Measurements from ENCODE around the gene NT5C2.

The NT5C2 gene

DNA sequence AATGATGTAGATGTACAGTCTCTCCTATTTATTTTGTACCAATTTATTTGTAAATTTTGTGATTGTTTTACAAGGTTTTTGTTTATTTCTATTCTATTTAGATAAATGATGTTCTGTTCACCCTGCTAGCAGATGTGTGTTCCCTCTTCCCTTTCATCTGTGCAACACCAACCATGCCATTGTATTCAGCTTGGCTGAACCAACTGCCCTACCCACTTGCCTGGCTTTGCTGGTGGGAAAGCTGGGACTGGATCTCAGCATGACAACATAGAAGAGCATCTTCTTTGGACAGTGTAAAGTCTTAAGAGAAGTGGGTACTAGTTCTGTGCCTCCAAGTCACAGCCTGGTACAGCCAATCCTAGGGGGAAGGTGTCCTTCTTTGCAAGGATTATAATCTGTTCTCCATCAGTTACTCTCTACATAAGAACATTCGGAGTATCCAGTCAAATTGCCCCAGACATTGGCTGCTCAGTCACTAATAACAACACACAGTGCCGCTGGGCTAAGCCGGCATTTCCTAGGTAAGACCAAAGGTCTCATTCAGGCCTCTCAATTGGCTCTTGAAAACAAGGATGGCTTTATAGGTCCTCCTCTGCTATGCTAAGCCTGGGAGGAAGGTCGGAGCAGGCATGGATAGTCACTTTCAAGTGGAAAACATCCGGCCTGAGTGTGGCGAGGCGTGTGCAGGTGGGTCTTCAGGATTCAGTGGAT lies 109.7 kb downstream of the NT5C2 start:
- Mint-ChIP-seq H3K27ac (peak overlapping the region; percentile 52), H3K9me3 (no peaks in the 10 kb centered on the region), H3K4me1 (ENCODE audit: low read depth) (no peaks in the 10 kb centered on the region), H3K27me3 (no peaks in the 10 kb centered on the region), H3K4me3 (no peak overlapping the region), H3K36me3 (ENCODE audit: low read depth) (peaks cover 41% of the 10 kb centered on the region)
- DNase-seq, result no peak

DNA sequence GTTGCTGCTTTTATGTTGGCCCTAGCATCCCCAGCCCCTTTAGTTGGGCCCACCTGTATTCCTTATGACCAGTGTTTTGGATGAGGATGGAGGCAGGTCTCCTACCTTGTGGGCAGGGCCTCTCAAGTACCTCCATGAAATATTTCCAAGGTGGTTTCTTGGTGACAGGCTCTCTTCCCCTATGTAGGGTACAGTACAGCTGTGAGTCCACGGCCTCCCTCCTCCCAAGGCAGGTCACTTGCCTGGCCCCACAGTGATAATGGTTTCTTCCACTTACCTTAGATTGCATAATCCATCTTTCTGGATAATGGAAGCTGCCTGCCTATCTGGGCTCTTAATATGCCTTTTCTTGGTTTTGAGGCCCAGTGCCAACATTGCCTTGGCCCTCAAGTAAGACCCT lies 110.4 kb downstream of the NT5C2 start:
- Mint-ChIP-seq H3K4me3 (no peak overlapping the region), H3K4me1 (ENCODE audit: low read depth) (no peaks in the 10 kb centered on the region), H3K27me3 (no peaks in the 10 kb centered on the region), H3K9me3 (no peaks in the 10 kb centered on the region), H3K36me3 (ENCODE audit: low read depth) (peaks cover 37% of the 10 kb centered on the region), H3K27ac (no peak overlapping the region)
- no peak for DNase-seq

DNA sequence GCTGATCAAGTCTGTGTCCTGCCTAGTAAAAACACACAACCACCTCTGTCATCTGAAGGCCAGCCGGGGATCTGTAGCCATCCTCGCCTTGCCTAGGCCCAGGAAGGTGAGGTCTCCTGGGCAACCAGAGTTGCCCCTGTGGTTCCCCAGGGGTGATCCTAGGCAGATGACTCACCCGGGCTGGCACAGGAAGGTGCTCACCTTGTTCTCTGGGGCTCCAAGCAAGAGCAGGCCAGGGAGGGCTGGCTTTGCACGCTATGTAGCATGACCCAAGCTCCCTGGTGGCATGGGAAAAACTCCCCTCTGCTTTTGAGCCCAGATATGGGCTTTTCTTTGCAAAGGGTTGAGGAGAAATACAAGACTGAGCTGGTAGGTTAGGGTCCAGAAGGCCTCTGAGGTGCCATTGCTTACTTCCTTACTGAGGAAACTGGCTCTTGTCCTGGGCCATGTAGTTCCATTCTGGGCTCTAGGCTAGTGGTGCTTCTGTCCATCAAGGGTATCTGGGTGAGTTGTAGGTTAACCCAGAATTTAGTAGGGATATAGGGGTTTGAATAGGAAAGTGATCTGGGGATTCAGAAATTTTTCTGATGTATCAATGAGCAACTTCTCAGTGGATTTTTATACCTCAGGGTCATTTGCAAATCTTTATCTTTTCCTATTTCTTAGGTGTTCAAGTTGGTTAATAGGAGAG lies 112.0 kb downstream of the NT5C2 start:
- no peak for DNase-seq
- Mint-ChIP-seq H3K9me3 (no peaks in the 10 kb centered on the region), H3K27me3 (no peaks in the 10 kb centered on the region), H3K4me1 (ENCODE audit: low read depth) (no peaks in the 10 kb centered on the region), H3K36me3 (ENCODE audit: low read depth) (peaks cover 37% of the 10 kb centered on the region), H3K4me3 (no peak overlapping the region), H3K27ac (peak overlapping the region; percentile 3)

DNA sequence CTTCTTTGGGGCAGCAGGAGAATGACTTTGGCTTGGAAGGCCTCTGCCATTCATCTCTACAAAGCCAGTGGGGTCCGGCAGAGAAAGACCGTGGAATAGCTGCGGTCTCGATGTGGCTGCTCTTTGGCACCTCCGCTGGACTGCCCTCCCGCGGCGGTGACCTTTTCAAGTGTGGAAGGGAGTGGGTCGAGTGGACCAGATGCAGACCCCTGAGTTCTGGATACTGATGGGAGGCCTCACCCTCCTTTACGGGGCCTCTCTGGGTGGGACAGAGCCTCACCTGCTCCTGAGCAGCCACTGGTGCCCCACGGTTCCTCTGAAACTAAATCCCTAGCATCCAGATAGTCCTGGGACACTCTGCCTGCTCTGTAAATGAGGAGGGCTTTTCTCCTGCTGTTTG lies 113.1 kb downstream of the NT5C2 start:
- no peaks in the 10 kb centered on the region for H3K27me3 Mint-ChIP-seq
- H3K9me3 Mint-ChIP-seq, result no peaks in the 10 kb centered on the region
- peaks cover 28% of the 10 kb centered on the region for H3K36me3 Mint-ChIP-seq (ENCODE audit: low read depth)

DNA sequence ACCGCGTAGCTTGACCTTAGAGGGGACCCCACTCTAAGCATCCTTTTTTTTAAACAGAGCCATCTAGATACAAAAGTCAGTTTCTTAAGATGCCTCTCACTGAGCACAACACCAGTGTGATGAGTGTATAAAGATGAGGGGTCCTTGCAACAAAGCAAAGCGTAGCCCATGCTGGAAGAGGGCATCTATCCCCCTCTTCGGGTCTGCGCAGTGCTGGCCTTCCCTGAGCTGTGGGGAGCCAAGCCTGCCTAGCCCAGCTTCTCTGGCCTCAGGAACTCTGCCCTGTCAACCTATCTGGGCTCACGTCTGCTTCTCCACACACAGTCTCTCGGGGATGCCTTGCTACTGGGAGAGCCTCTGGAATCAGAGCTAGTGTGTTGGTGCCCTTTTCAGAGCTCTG lies 114.0 kb downstream of the NT5C2 start:
- no peaks in the 10 kb centered on the region for H3K9me3 Mint-ChIP-seq
- no peaks in the 10 kb centered on the region for H3K4me1 Mint-ChIP-seq (ENCODE audit: low read depth)
- peaks cover 26% of the 10 kb centered on the region for H3K36me3 Mint-ChIP-seq (ENCODE audit: low read depth)
- H3K27me3 Mint-ChIP-seq, result no peaks in the 10 kb centered on the region
- H3K4me3 Mint-ChIP-seq, result no peak overlapping the region
- no peak for DNase-seq
- H3K27ac Mint-ChIP-seq, result no peak overlapping the region

More for the DNA sequence above, 113.1 kb downstream of the NT5C2 start:
- H3K4me3 Mint-ChIP-seq, result no peak overlapping the region
- DNase-seq, result no peak
- H3K27ac Mint-ChIP-seq, result no peak overlapping the region
- no peaks in the 10 kb centered on the region for H3K4me1 Mint-ChIP-seq (ENCODE audit: low read depth)

DNA sequence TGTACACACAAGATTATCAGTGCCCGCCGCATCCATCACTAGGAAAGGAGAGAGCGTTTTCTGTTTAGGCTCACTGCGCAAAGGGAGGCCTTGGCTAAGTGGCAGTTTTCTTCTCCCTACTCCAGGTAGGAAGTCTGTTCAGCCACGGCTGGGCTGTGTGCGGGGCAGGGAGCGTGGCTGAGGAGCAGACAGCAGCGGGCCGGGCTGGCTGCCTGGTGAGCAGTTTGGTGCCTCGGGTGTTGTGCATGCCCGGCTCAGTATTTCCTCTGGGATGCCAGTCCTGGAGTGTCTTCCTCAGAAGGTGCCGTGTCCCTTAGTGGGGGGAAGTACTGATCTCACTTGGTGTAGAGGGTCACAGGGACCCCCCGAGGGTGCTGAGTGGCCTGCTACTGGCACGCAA lies 114.4 kb downstream of the NT5C2 start:
- no peaks in the 10 kb centered on the region for H3K9me3 Mint-ChIP-seq
- H3K36me3 Mint-ChIP-seq (ENCODE audit: low read depth), result peaks cover 24% of the 10 kb centered on the region
- H3K27ac Mint-ChIP-seq, result no peak overlapping the region
- H3K27me3 Mint-ChIP-seq, result no peaks in the 10 kb centered on the region
- H3K4me3 Mint-ChIP-seq, result no peak overlapping the region
- DNase-seq, result no peak
- no peaks in the 10 kb centered on the region for H3K4me1 Mint-ChIP-seq (ENCODE audit: low read depth)

DNA sequence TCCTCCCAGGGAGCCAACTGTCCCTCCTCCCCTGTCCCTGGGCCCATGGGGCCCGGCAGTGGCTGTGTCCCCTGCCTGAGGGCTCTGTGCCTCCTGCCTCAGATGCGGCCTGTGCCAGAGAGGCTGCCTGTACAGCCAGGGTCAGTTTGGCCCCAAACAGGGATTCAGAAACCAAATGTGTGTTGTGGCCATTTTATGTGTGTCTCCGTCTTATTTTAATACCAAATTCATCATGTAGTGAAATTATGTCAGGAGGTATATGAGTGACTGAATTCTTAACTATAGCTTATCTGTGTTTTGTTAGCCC lies 114.8 kb downstream of the NT5C2 start:
- no peak for DNase-seq
- no peaks in the 10 kb centered on the region for H3K9me3 Mint-ChIP-seq
- peaks cover 22% of the 10 kb centered on the region for H3K36me3 Mint-ChIP-seq (ENCODE audit: low read depth)
- no peaks in the 10 kb centered on the region for H3K4me1 Mint-ChIP-seq (ENCODE audit: low read depth)
- no peaks in the 10 kb centered on the region for H3K27me3 Mint-ChIP-seq
- no peak overlapping the region for H3K27ac Mint-ChIP-seq
- no peak overlapping the region for H3K4me3 Mint-ChIP-seq

DNA sequence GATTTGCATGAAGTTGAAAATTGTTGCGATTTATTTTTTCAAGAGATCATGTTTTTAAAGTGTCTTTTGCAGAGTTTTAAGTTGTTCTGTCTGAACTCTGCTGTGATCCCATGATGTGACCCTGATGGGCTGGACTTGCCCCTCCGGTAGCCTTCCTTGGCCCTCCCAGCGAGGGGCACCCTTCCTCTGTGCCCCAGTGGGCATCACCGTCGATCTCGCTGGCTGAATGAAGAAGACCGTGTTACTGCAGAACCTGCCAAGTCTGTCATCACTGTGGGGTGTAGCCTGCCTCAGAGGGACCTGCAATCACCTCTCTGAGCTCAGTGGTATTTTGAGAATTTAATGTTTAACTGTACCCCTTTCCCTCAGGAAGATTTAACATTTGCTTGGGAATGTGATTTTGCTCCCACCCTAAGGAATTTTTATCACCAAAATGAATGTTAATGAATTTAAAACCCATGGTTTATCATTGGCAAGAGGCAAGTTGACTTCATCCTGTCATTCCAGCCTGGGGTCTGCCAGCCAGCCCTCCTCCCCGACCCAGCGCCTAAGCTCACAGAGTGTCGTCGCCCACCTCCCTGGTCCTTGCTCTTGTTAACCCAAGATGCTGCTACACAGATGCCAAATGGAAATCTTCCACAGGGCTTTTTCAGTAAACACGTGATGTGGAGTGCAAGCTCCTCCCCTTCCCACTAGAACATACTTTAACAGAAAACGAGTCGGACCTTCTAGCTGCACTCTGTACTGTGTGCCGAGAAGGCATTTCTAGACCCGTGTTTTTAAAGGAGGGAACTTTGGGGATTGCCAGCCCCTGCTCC lies 115.4 kb downstream of the NT5C2 start:
- Mint-ChIP-seq H3K36me3 (ENCODE audit: low read depth) (peaks cover 21% of the 10 kb centered on the region), H3K9me3 (no peaks in the 10 kb centered on the region), H3K4me3 (no peak overlapping the region), H3K27me3 (no peaks in the 10 kb centered on the region), H3K4me1 (ENCODE audit: low read depth) (no peaks in the 10 kb centered on the region), H3K27ac (peak overlapping the region; percentile 23)
- DNase-seq, result no peak

DNA sequence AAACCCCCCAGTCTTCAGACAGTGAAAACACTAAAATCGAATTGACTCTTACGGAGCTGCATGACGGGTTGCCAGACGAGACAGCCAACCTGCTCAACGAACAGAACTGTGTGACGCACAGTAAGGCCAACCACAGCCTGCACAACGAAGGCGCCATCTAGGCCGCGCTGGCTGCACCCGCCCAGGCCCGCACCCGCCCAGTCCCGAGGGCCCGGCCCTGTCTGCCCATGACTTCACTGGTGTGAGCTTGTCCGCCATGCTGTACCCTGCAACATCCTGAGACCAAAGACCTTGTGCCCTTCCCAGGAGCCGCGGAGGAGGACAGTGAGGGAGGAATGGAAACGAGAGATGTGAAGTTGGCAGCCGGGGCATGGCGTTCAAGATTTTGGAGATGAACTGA lies 116.1 kb downstream of the NT5C2 start:
- no peaks in the 10 kb centered on the region for H3K4me1 Mint-ChIP-seq (ENCODE audit: low read depth)

DNA sequence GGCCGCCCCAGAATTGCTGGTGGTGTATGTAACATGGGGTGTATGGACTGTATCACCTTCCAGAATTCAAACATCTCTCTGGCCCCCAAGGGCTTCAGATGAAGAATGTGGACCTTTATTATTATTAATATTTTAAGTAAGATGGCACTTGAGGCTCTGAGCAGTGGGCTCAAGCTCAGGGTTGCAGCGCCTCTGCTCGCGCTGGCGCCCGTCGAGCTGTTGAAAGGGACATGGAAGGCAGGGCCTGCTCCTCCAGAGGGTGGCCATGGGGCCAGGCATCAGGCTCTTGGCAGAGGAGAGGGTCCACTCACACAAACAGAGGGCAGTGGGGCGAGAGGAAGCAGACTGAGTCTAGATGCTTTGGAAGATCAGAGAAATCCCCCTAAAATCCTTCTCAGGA lies 120.2 kb downstream of the NT5C2 start:
- DNase-seq, result no peak
- no peaks in the 10 kb centered on the region for H3K9me3 Mint-ChIP-seq
- H3K36me3 Mint-ChIP-seq (ENCODE audit: low read depth), result peaks cover 20% of the 10 kb centered on the region
- no peak overlapping the region for H3K27ac Mint-ChIP-seq
- H3K4me3 Mint-ChIP-seq, result no peak overlapping the region
- no peaks in the 10 kb centered on the region for H3K27me3 Mint-ChIP-seq
- H3K4me1 Mint-ChIP-seq (ENCODE audit: low read depth), result peaks cover 21% of the 10 kb centered on the region

More for the DNA sequence above, 116.1 kb downstream of the NT5C2 start:
- no peaks in the 10 kb centered on the region for H3K9me3 Mint-ChIP-seq
- no peak overlapping the region for H3K27ac Mint-ChIP-seq
- no peak overlapping the region for H3K4me3 Mint-ChIP-seq
- H3K27me3 Mint-ChIP-seq, result no peaks in the 10 kb centered on the region
- H3K36me3 Mint-ChIP-seq (ENCODE audit: low read depth), result peaks cover 21% of the 10 kb centered on the region
- DNase-seq, result no peak

DNA sequence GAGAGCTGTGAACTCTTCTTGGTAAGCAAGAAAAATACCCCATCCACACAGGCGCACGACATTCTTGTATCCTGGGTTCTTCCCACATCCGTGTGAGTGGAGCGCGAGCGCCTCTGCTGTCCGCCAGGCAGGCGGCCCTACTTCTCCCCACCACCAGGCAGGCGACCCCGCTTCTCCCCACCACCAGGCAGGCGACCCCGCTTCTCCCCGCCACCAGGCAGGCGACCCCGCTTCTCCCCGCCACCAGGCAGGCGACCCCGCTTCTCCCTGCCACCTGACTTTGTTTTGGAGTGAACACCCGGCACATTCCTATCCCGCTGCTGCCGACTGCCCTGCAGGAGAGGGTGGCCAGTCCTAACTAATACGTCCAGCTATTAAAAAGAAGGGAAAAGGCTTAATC lies 120.8 kb downstream of the NT5C2 start:
- peaks cover 21% of the 10 kb centered on the region for H3K4me1 Mint-ChIP-seq (ENCODE audit: low read depth)
- H3K4me3 Mint-ChIP-seq, result no peak overlapping the region
- H3K36me3 Mint-ChIP-seq (ENCODE audit: low read depth), result peaks cover 14% of the 10 kb centered on the region
- H3K27ac Mint-ChIP-seq, result no peak overlapping the region
- no peaks in the 10 kb centered on the region for H3K27me3 Mint-ChIP-seq
- DNase-seq, result no peak
- H3K9me3 Mint-ChIP-seq, result no peaks in the 10 kb centered on the region

DNA sequence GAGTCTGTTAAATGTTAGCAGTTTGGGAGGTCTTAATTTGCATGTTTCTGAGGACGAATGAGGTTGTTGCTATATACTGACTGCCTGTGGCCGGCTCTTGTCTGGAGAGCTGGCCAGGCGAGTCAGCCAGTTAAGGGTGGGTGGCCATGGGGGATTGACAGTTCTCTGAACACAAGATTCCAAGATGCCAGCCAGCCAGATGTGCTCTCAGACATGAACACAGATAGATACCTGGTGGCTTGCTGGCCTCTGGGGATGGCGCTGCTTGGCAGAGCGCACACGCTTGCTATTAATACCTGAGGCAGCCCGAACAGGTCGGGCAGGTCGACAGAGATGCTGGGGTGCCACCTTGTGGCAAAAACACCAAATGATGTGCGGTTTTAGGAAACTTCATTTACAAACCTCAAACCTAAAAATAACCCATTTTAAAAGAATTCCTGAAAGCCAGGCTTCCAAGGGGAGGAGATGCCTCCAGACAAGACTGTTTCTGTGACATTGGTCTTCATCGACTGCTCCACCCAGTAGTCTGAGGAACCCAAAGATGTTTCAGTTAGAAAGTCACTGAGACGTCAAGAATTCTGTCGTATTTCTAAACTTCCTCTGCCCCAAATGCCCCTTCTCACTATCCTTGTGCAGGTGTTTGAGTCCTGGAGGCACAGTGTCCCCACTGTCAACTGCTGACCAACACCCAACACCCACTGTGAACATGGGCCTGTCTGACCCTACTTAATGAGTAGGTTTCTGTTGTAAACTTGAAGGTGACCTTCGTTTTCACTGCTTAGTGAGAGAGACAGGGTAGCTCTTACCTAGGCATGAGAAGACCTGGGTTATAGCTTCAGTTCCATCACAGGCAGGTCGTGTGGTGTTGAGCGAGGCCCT lies 123.4 kb downstream of the NT5C2 start:
- Mint-ChIP-seq H3K4me1 (ENCODE audit: low read depth) (peaks cover 21% of the 10 kb centered on the region), H3K36me3 (ENCODE audit: low read depth) (no peaks in the 10 kb centered on the region), H3K27ac (peak overlapping the region; percentile 28), H3K27me3 (no peaks in the 10 kb centered on the region), H3K4me3 (no peak overlapping the region), H3K9me3 (no peaks in the 10 kb centered on the region)
- peak; percentile 77 for DNase-seq

DNA sequence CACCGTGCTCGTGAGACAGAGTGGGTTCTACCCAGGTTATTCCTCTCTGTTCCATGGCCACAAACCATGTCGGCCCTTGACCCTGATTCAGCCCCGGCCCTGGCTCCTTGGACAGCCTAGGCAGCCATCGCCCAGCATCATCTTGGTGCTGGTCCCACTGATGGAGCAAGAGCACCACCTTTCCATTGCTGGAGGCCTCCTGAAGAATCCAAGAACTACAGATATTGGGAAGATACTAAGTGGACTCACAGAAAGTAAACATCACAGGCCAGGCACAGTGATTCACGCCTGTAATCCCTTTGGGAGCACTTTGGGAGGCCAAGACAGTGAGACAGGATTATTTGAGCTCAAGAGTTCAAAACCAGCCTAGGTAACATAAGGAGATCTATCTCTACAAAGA lies 125.1 kb downstream of the NT5C2 start:
- H3K27ac Mint-ChIP-seq, result no peak overlapping the region
- no peak overlapping the region for H3K4me3 Mint-ChIP-seq
- no peaks in the 10 kb centered on the region for H3K27me3 Mint-ChIP-seq
- H3K4me1 Mint-ChIP-seq (ENCODE audit: low read depth), result peaks cover 21% of the 10 kb centered on the region
- DNase-seq, result no peak
- H3K36me3 Mint-ChIP-seq (ENCODE audit: low read depth), result no peaks in the 10 kb centered on the region
- H3K9me3 Mint-ChIP-seq, result no peaks in the 10 kb centered on the region

DNA sequence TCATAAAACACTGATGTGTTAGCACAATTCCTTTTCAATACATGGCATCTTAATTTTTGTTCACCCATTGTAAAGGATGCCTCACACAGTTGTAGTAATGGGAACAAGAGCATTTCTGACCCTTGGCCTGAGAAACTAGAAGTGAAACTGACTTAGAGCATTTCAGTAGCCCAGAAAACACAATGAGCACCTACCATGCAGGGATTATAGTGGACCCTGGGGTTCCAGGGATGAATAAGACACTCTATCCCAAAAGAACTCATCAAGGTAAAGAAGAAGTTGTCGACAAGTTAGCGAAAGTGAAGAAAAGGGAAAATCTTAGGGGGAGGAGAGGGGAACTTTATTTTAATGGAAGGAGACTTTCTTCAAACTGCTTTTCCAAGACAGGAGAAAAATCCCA lies 125.6 kb downstream of the NT5C2 start:
- no peaks in the 10 kb centered on the region for H3K36me3 Mint-ChIP-seq (ENCODE audit: low read depth)
- H3K9me3 Mint-ChIP-seq, result no peaks in the 10 kb centered on the region
- no peaks in the 10 kb centered on the region for H3K27me3 Mint-ChIP-seq
- no peak overlapping the region for H3K4me3 Mint-ChIP-seq
- no peak overlapping the region for H3K27ac Mint-ChIP-seq
- DNase-seq, result no peak
- peaks cover 21% of the 10 kb centered on the region for H3K4me1 Mint-ChIP-seq (ENCODE audit: low read depth)
